GM10248 (cell line): ENCODE data around the gene RAMP1.

Experiments used
- CTCF ChIA-PET: fragments of 300-600 bp; sonication (Branson Sonifier 250); formaldehyde crosslinking; extraction: SDS; loops from one replicate; lab custom pipeline; 2021; ENCODE audit warnings: antibody characterized with exemption; lab: Yijun Ruan, JAX
- POLR2A ChIA-PET: fragments of 350-650 bp; sonication (Branson Sonifier 250); formaldehyde crosslinking; extraction: SDS; loops from one replicate; lab custom pipeline; 2020; ENCODE audit warnings: antibody characterized with exemption; lab: Yijun Ruan, JAX
- DNase-seq: peaks from one replicate; pipeline ENCODE4 v3.0.0; 2012; ENCODE audit errors: extremely low spot score
- TF ChIP-seq, protein P1 (sequence below): IDR thresholded peaks from 2 replicates; pipeline ENCODE4 v1.5.1; 2012; ENCODE audit warnings: mild to moderate bottlenecking, low read depth; ENCODE audit errors: extremely low read depth, missing control alignments, control extremely low read depth

RAMP1 gene

DNA sequence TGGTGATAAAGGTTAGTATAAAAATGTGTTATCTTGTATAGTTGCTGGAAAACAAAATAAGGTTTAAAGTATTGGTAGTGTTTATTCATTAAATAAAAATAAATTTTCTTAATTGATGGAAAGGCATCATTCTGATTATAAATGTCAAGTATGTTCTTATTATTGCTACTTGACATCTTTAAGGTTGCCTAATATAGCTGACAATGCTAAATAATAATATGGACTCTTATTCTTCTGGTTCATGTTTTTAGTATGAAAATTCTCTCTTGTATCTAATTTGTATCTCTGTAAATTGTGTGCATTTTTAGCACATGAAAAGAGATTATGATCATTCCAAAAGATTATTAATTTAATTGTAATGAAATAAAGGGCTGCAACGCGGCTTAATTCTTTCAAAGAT lies 35.9 kb upstream of the RAMP1 start:
- no peak for DNase-seq
- CTCF ChIA-PET = no interaction called here
- TF ChIP-seq, protein P1, sequence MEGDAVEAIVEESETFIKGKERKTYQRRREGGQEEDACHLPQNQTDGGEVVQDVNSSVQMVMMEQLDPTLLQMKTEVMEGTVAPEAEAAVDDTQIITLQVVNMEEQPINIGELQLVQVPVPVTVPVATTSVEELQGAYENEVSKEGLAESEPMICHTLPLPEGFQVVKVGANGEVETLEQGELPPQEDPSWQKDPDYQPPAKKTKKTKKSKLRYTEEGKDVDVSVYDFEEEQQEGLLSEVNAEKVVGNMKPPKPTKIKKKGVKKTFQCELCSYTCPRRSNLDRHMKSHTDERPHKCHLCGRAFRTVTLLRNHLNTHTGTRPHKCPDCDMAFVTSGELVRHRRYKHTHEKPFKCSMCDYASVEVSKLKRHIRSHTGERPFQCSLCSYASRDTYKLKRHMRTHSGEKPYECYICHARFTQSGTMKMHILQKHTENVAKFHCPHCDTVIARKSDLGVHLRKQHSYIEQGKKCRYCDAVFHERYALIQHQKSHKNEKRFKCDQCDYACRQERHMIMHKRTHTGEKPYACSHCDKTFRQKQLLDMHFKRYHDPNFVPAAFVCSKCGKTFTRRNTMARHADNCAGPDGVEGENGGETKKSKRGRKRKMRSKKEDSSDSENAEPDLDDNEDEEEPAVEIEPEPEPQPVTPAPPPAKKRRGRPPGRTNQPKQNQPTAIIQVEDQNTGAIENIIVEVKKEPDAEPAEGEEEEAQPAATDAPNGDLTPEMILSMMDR = no peak
- POLR2A ChIA-PET = no interaction called here

DNA sequence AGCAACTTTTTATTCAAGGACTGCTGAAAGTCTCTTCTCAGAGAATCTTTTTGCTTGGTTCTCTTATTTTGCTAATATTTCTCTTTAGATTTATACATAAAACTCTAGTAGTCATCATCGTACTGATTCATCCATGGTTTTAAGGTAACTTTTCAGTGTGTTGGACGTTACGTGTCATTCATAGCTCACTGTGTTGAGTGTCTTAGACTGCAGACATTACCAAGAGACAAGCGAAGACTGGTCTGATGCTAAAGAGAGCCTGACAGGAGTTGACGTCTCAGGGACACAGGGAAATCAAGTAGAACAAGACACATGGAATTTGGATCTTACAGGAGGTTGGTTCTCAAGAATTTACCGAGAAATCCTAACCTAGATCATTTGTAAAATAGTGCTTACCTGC lies 35.3 kb upstream of the RAMP1 start:
- CTCF ChIA-PET = no interaction called here
- no peak for DNase-seq
- POLR2A ChIA-PET = no interaction called here
- TF ChIP-seq, protein P1 = no peak

DNA sequence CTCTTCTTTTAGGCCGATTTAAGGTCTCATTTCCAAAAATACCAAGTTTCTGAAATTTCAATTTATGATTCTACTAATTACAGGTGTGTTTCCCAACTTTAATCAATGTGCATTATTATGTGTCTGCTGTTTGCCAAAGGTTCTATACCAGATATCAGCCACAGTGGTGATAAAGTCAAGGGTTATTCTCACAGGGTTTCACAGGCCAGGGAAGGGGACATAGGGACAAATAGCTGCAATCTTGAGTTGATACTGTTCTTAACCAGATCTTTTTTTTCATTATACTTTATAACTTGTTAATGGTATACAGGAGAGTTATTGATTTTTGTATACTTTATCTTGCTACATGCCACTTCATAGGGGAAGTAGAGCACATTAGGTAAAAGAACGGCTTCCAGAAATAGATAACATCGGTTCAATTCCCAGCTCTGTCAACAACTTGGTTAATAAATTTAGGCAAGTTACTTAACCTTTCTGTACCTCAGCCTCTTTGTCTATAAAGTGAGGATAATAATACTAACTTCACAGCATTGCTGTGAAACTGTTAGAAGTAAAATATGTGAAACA lies 31.9 kb upstream of the RAMP1 start:
- TF ChIP-seq, protein P1 = no peak
- ChIA-PET CTCF (interaction anchor here (1.1 to 1.8 kb wide), 3 partner anchors 8 to 53 kb away, joined by 4 to 5 read pairs (median 4); no protein-coding TSS in a partner anchor), POLR2A (no interaction called here)
- no peak for DNase-seq

DNA sequence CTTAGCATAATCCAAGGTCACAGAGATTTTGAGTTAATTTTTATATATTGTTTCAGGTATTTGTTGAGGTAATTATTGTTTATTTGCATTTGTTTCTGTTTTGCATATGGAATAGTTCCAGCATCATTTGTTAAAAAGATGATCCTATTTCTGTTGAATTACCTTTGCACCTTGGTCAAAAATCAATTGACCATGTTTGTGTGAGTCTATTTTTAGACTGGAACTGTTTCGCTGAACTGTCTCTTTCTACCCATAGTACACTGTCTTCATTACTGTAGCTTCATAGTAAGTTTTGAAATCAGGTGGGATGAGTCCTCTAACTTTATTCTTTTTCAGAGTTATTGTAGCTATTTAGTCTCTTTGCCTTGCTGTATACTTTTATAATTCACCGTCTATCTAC lies 28.9 kb upstream of the RAMP1 start:
- DNase-seq = no peak
- TF ChIP-seq, protein P1 = no peak
- ChIA-PET POLR2A (no interaction called here), CTCF (no interaction called here)

DNA sequence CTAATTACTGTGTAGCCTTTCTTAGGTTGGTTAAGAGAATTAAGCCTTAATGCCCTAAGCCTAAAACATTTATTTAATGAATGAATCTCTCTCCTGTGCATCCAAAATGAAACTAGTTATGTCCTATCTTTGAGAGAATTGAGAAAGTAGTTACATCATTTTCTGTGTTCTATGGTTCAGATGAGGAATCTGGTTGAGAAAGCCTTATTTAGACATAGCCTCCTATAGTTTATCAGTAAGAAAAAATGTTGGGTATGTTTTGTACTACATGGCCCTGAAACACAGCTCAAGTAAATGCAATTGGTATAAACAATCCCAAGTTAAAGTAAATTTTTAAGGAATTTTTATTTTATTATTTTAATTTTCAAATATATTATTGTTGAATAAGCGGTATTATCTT lies 25.9 kb upstream of the RAMP1 start:
- ChIA-PET POLR2A (no interaction called here), CTCF (interaction anchor here (1.1 to 1.8 kb wide), 2 partner anchors 25 to 239 kb away, joined by 3 to 4 read pairs; no protein-coding TSS in a partner anchor)
- TF ChIP-seq, protein P1 = no peak
- DNase-seq = no peak

DNA sequence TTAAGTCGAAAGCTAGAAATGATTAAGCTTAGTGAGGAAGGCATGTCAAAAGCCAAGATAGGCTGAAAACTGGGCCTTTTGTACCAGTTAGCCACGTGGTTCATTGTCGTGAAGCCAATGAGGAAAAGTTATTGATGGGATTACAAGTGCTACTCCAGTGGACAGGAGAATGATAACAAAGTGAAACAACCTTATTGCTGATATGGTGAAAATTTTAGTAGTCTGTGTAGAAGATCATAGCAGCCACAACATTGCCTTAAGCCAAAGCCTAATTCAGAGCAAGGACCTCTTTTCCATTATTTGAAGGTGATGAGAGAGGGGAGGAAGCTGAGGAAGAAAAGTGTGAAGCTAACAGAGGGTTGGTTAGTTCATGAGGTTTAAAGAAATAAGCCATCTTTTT lies 24.1 kb upstream of the RAMP1 start:
- POLR2A ChIA-PET = no interaction called here
- DNase-seq = no peak
- CTCF ChIA-PET = interaction anchor here (1.2 kb wide), 1 partner anchor 21 kb away, joined by 3 read pairs; no protein-coding TSS in a partner anchor

More for the DNA sequence above, 24.1 kb upstream of the RAMP1 start:
- TF ChIP-seq, protein P1 = no peak
